Measurements from ENCODE around the gene ATRN. TPM values are rescaled to one million over a fixed set of nuclear protein-coding genes. Genes with fewer than 3 reads are reported as not detected.

Gene ATRN
- total and polyA plus RNA-seq, 2 experiments from 2014 or later, result 2.2 to 18.3 TPM

GRCh38 chr20:3692706-3693294 is 222.0 kb downstream of the ATRN start:
- no peak for ATAC-seq
- no peak overlapping the region for H3K4me3 ChIP-seq

More at GRCh38 chr20:3692706-3693294, 222.0 kb downstream of the ATRN start:
- Mint-ChIP-seq H3K36me3 (ENCODE audit: low read depth) (no peaks in the 10 kb centered on the region; the same call in 2 of the 3 replicates), H3K27ac (no peak overlapping the region), H3K4me1 (peaks cover under 1% of the 10 kb centered on the region), H3K27me3 (ENCODE audit: insufficient read depth, low read depth, poor library complexity) (peaks cover 15% of the 10 kb centered on the region), H3K4me3 (no peak overlapping the region), H3K9me3 (peaks cover 3% of the 10 kb centered on the region; the same call in 1 of the 3 replicates)
- Histone ChIP-seq H2AFZ (no peak overlapping the region), H3K27me3 (ENCODE audit: insufficient read depth) (no peaks in the 10 kb centered on the region), H3K9me2 (ENCODE audit: insufficient read depth) (0 out of 2 replicates have a peak, but pooled peaks cover 2% of the 10 kb centered on the region), H3K4me2 (no peak overlapping the region), H3K27ac (ENCODE audit: low read depth) (no peak overlapping the region), H3F3A (replicated peaks; ENCODE audit: low read depth) (no peaks in the 10 kb centered on the region), H3K36me3 (ENCODE audit: insufficient read depth) (no peaks in the 10 kb centered on the region), H4K20me1 (replicated peaks; ENCODE audit: insufficient read depth) (no peaks in the 10 kb centered on the region), H3K79me2 (replicated peaks; ENCODE audit: insufficient read depth) (no peaks in the 10 kb centered on the region), H3K4me1 (ENCODE audit: insufficient read depth) (no peaks in the 10 kb centered on the region)
- no peak for DNase-seq (ENCODE audit: low spot score)
- TF ChIP-seq POLR2AphosphoS5 (IDR thresholded peaks at IDR 0.05; ENCODE audit: low read depth) (no peak), STAT1 (IDR thresholded peaks at IDR 0.05; ENCODE audit: unreplicated experiment) (no peak), CREB1 (CRISPR knock-in tag; IDR thresholded peaks at IDR 0.05; ENCODE audit: low read depth) (no peak), ZNF462 (CRISPR knock-in tag; IDR thresholded peaks at IDR 0.05) (no peak), EZH2phosphoT487 (IDR thresholded peaks at IDR 0.05; ENCODE audit: unreplicated experiment) (no peak), NANOG (IDR thresholded peaks at IDR 0.05; ENCODE audit: borderline replicate concordance) (no peak), ZNF114 (CRISPR knock-in tag; IDR thresholded peaks at IDR 0.05) (no peak), EZH2 (IDR thresholded peaks at IDR 0.05; ENCODE audit: low read depth, unreplicated experiment) (no peak), REST (IDR thresholded peaks at IDR 0.05; ENCODE audit: unreplicated experiment) (no peak), JUNB (IDR thresholded peaks at IDR 0.05; ENCODE audit: unreplicated experiment) (no peak)
